Measurements from ENCODE around the gene COL6A3.

The COL6A3 gene

DNA sequence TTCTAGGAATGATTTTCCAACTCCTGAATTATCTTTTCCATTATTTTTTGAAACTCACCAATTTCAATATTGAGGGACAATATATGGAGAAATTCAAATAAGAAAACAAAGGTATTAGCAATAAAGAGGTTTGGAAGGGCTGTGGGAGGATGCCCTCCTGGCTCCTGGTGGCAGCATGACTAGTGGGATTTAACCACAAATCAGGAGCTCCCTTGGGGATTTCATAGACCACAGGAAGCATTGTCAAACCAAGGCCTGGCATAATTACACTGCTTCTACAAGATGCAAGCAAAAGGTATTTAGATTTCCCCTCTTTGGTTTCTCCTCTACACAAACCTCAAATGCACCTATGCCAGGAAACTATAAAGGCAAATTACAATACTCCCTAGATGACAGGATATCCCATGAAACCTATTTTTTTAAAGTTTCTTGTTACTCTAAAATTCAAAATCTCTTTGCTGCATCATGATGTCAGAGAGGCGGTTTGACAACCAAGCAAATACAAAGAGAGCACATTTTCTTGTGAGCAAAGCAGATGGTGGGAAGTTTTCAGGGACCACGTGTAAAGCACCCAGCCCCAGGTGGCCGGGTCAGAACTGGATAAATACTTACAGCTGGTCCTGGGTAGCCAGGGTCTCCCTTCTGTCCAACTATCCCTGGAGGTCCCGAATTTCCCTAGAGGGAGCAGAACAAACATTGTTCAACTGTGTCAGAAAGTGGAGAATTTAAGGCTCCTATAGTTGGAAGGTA is 67.9 kb downstream of the COL6A3 start:
- DNase-seq (ENCODE audit: low read depth): no peak

DNA sequence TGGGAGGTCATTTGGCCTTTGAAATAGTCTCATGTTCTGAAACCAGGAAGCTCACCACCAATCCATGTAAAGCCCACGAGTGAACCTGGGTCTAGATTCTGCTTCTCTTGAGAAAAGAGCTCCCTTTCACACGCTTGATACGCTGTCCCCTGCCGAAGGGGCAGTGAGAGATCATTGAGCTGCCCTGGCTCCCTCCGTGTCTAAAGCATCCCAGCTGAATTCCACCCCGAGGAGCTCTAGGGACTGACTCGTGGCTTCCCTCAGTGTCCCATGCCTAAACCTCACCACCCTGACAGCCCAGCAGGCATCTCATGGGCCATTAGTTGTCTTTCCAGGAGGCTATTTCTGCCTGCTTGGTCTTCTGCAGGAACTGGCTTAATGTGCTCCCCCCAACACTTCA is 68.6 kb downstream of the COL6A3 start:
- no peak for DNase-seq (ENCODE audit: low read depth)

DNA sequence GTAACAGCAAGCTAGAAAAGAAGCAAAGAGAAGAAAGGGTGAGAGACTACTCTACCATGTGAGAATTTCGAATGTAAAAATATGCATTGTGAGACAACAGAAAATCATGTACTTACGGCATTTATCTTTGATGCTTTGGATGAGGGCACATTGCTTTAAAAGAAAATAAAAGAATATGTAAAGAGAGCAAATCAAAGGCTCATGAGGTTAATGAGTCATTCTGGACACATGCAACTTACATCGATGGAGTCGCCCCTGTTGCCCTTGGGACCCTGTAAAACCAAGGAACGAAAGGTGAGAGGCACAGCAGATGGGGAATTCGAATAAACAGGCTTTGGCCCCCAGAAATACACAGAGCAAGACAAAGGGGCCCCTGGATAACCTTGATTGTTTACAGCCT is 69.0 kb downstream of the COL6A3 start:
- DNase-seq (ENCODE audit: low read depth): no peak

DNA sequence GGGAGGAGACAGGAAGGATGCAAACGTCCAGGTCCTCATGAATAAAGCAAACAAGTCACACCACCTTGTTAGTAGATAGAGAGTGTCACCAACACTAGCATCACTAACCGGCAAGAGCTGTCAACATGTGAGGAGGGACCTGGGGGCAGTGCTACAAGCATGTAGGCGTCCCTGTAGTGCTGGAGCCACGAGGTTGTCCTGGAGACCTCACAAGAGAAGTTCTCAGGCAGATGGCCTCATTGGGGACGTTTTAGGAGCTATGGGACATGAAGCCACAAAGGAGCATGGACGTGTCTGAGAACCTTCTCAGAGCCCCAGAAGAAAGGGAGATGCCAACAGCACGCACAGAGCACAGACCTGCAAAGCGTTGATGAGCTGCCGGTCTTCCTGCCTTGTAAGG is 70.0 kb downstream of the COL6A3 start:
- no peak for DNase-seq (ENCODE audit: low read depth)

DNA sequence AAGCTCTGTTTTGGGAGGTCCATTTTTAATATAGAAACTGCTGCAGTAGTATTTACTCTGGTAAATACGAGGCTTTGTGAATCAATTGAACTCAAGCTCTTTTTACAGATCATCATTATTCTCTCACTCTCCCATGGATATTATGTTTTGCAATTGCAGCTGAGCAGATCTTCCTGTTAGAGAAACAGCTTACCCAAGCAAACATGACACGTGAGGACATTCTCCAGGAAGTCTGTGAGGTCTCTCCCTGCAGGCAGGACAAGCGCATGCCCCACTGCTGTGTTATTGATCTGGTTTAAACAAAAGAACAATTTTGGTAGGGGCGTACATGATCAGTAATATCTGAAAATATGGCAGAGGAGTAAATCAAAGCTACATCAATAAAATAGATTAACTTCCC is 72.1 kb downstream of the COL6A3 start:
- DNase-seq (ENCODE audit: low read depth): no peak

DNA sequence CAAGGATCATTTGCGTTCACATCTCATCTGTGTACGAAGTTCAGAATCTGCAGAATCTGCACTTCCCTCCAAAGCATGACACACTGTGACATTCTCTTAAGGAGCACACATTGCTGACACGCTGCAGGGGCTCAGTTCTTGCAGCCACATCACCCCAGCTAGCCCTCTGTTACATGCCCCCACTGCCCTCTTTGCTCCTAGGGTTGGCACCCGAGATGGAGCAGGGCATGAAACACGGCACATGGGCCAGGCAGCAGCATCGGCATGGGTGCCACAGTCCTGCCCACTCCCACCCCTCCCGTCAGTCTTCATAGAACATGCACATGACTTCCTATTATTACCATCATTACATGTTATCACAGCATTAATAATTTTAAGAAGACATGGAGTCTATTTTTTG is 76.4 kb downstream of the COL6A3 start:
- DNase-seq (ENCODE audit: low read depth): no peak

DNA sequence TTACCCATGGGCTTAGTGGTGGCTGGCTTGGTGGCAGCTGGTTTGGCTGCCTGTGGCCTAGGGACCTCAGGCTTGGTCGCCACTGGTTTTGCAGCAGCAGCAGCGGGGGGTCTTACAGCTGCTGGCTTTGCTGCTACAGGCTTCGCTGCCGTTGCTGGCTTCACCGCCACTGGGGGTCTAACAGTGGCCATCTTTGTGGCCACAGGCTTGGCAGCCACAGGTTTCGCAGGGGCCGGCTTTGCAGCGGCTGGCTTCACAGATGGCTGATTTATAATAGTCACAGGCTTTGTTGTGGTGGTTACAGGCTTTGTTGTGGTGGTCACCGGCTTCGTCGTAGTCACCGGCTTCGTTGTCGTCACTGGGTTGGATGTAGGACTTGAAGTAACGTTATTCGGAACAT is 77.8 kb downstream of the COL6A3 start:
- no peak for DNase-seq (ENCODE audit: low read depth)

DNA sequence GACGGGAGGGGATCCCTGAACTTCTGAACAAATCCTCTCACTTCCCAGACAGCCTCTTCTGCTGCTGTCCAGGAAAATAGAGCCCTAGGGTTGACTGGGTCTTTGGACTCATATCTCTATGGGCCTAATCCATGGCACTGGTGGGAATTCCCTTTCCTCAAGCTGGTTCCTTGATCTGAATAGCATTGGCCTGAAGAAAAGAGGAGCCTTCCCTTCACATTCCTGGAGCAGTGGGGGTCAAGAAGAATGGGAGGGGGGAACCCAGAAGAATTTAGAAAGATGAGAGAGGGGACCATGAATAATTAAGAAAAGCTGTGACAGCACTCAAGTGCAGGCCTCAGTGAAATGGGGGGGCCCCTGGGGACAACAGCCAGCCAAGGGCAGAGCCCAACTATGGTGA is 80.2 kb downstream of the COL6A3 start:
- DNase-seq (ENCODE audit: low read depth): no peak

DNA sequence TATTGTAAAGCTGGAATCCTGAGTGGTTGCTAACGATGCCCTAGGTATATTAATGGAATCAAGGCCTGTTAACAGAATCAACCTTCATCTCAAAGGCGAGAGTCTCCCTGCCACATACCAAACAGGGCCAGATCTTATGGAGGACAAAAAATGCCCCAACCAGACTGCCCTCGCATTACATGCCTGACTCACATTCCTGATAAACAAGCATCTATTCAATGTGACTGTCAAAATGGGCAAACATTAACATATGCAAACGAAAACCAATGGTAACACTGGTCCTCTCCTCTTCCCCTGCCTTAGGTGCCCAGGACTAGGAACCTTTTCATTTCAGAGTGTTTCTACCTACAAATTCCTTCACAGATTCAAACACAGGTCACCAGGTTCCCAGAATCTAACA is 83.4 kb downstream of the COL6A3 start:
- no peak for DNase-seq (ENCODE audit: low read depth)

DNA sequence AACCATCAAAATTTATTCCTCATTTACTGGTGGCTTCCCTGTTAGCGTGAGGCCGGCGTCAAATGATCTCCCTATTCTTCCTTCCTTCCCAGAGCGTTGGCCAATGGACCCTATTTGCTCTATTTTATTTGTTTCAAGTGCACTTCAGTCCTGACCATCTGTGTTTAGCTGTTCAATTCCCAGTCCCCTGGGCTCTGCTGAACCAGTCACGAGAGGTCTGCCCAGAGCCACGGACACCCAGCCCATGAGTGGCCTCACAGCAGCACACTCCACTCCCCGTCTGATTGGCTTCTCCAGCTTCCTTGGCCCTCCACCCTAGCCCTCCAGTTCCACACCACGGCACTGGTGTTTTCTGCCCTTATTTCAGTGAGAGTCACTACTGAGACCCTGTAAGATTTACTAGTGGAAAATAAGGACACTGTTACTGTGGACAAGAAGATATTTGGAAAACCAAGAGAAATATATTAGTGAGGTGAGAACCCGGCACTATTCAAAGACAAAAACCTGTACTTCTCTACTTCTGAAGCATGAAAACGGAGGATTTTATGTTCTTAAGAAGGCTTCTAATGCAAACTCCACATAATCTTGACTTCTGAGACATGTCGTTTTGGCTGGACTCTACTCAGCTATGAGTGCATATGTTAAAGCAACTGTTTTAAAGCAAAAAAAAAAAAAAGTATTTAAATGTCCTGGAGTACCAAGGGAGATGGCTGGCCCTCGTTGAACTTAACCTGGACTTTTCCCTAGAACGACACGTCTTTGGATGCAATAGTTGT is 86.6 kb downstream of the COL6A3 start:
- DNase-seq (ENCODE audit: low read depth): no peak

DNA sequence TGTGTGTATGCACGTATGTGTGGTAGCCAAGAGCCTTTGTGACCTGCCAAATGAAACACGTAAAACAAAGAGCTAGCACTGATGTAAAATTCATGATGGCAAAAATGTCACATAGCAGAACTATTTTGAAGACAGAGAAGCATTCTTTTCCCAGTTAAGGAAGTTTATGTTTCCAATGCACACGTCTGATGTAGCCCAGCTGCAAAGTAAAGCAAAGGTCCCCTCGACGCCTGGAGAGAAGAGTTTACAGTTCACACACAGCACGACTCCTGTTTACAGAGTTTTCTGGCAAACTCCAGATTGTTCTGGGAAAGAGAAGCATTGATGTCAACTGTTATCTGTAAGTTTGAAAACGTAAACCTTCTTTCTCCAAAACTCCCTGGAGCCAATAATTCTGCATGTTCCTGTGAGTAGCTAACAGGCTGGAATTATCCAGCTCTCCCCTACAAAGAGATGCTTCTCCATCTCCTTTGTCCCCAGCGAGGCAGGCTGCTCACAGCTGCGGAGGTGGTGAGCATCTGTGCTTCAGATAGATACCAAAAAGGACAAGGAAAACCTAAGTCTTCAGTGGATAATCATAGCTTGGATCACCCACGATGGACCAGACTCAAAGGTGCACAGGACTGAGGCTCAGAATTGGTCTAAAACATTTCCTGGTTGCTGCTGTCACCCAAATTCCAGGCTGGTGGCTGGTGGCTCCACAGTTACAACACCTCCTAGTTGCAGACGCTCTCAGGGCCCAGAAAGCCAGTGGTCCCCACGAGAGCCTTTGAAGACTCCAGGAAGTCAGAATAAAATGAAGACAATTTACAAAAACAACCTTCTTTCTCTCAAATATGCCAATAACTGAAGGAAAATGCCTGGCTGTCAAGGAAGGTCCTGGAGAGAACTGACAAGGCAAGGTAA is 87.4 kb downstream of the COL6A3 start:
- DNase-seq (ENCODE audit: low read depth): no peak

DNA sequence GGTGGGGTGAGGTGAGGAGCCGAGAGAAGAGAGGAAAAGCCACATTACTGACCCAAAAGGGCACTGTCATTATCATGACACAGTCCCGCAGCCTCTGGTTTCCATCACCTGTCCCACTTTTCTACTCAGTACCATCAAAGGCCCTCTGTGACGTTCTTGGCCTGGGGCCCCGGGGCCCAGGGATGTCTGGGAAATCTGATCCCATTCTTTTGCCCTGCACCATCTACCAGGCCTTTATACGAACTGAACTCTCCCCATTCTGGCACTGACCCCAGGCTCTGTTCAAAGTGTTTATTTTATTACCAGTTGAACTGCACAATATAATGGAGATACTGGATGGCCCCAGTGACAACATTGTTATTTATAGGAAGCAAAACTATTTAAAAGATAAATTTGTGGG is 89.1 kb downstream of the COL6A3 start:
- DNase-seq (ENCODE audit: low read depth): no peak

DNA sequence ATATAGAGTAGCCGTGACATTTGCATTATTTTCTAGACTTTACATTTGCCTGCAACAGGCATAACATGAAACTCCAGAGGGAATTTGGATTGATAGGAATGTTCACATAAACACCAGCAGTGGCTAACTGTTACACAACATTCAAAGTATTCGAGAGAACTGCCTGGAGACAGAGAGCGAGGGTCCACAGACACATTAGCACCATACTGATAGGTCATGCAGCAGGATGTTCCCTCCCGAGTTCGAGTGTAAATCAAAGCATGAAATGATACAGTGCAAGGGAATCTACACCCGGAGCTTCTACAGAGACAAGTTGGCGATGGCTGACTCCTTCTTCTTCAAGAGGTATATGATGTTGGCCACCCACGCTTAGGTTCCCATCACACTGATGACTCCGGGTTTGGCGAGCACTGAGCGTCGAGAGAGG is 89.5 kb downstream of the COL6A3 start:
- DNase-seq (ENCODE audit: low read depth): no peak

DNA sequence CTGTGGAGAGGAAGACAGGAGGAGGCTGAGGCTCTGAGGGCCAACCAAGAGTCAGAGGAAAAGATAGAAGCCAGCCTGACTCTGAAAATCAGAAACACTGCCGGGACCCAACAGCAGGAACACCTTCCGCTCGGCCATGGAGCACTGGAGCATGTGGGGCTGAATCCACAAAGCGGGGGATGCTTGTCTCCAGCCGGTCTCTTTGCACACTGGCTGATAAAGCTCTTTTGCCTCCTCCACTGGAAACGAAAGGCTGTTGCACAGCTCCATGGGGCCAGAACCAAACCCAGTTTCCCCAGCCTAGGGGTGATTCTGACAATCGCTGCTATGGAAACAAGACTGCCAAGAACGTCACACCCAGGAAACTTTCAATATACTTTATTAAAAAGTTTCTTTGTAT is 90.3 kb downstream of the COL6A3 start:
- DNase-seq (ENCODE audit: low read depth): no peak

DNA sequence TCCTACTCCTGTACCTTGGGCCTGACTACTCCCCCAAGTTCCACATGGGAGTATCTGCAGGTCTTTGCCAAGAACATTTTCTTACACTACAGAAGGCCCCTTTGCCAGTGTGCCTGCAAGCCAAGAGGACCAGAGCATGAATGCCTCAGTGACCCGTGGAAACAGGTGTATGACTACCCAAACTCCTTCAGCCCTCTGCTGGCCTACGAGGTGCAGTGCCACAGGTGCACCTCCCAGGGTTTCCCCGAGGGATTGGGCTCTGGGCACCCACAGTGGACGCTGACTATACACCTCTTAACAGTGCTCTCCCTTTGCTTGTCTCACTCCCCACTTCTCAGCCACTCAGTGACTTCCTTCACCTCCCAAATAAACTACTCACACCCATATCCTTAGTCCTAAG is 91.4 kb downstream of the COL6A3 start:
- no peak for DNase-seq (ENCODE audit: low read depth)

DNA sequence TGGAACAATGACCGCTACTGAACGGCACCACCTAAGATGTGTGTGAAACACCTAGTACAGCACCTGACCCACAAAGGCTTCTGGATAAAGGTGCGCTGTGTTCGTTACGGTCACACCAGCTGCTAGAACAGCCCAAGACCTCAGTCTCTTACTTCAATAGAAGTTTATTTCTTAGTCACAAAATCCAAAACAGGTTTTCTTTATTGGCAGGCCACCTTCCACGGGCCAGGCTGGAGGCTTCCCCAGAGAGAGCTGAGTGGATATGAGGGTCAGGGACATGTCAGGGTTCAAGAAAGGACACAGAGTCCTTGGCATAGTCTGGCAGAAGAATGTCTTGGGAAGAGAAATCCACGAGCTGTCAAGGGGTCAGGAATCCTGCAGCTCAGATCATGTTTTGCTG is 92.2 kb downstream of the COL6A3 start:
- no peak for DNase-seq (ENCODE audit: low read depth)

DNA sequence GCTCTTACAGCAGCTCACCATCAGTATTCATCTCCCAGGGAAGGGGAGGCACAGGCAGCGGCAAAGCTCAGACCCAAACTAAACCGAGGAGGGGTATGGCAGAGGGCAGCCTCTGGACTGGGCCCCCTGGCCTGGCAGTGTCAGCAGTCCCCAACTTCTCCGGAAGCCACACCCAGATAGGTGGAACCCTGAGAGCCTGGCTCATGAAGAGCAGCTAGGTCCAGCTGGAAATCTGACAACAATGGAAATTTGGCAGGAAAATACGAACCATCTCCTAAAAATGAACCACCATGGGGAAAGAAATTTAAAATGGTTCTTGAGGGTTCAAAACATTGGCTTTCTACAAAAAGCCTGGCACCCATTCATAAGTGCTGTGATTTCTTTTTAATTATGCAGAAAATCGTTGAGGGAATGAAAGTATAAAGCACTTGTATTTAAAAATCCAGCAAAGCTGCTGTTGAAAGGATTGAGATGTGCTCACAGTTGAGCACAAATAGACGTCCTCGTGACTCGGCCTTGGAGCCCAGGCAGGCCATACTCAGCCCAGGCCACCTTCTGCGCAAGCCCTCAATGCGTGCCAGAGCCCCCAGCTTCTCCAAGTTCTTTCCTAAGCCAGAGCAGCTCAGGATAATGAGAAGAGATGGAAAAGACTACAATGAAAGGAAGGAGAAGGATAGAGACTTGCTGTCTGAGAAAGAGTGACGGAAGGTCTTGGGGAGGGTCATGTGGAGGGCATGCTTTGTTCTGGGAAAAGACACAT is 93.0 kb downstream of the COL6A3 start:
- no peak for DNase-seq (ENCODE audit: low read depth)

DNA sequence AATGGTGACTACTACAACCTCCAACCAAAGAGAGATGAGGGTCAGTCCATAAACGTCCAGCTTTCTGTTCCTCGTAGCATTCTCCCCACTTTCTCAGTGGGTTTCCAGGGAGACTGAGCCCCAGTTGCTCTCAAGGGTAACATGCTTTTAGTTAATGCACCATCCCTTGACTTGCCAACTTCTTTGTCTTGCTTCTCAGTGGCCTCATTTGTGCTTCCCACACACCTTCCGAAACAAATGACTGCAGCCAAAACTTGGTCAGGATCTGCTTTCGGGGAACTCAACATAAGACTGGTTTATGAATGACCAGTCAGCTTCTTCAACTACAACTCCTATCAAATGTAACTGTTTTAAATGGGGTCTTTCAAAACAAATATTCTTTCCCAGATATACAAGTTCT is 94.1 kb downstream of the COL6A3 start:
- no peak for DNase-seq (ENCODE audit: low read depth)

DNA sequence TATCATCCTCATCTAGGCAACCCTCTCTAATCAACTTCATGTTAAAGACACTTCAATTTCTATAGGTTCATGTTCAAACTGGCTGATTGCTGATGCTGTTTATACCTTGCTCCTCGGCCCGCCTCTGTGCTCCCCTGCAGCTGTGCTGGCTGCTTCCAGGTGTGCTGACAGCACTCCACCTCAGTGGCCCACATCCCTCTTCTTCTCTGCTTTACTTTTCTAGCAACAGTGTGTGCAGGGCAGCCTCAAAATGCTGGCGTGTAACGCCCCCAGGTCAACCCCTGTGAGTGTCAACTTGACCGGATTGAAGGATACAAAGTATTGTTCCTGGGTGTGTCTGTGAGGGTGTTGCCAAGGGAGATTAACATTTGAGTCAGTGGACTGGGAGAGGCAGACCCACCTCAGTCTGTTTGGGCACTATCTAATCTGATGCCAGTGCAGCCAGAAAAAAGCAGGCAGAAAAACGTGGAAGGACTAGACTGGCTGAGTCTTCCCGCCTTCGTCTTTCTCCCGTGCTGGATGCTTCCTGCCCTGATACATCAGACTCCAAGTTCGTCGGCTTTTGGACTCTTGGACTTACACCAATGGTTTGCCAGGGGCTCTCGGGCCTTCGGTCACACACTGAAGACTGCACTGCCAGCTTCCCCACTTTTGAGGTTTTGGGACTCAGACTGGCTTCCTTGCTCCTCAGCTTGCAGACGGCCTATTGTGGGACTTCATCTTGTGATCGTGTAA is 94.7 kb downstream of the COL6A3 start:
- DNase-seq (ENCODE audit: low read depth): no peak

DNA sequence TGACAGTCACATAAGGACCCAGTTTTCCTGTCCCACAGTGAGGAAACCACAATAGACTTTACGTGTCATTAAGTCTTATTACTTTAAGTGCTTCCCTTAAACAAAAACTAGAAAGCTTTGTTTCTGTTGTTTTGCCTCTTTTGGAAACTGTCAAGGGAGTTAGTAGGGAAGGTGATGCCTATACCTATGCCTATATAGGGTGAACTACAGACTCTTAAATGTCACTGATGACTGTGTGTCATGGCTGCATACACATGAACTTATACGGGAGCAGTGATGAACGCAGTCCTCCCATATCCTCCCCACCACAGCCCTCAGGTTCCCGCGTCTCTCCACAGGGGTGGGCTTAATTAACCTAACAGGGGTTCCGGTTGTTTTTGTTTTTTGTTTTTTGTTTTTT is 97.6 kb downstream of the COL6A3 start:
- DNase-seq (ENCODE audit: low read depth): no peak

DNA sequence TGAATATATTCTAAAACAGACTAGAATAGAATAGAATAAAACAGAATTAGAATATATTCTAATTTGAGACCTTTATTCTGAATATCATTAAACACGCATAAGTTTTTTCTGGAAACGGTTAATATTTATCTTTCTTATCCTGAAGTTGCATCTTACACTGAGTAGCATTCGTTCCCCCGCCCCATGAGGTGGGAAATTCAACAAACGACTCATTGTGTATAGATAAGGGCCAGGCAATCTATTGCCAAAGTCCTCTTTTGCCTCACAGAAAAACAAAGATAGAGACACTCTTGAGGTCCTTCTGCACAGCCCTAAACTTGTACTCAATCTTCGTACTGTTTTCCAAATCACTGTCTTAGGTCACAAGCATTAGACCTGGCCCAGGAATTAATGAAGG is 98.1 kb downstream of the COL6A3 start:
- DNase-seq (ENCODE audit: low read depth): no peak
